HepG2 (cell line): Measurements from ENCODE around the gene MAJIN. TPM values are rescaled to one million over a fixed set of nuclear protein-coding genes. Genes with fewer than 3 reads are reported as not detected.

Experiments
- CTCF ChIP-seq: sonication (generic); formaldehyde crosslinking; IDR thresholded peaks from 2 replicates; pipeline ENCODE4 v1.5.0; 2020; ENCODE audit warnings: mild to moderate bottlenecking, missing genetic modification reagents, moderate library complexity
- FOXA1 ChIP-seq, 2 experiments: fragments of 450-650 bp in 1 of 2; sonication (generic) in 1 of 2; formaldehyde crosslinking in 1 of 2; IDR thresholded peaks; 2 replicates each; pipeline versions ENCODE4 v1.4.0 to v1.6.1; 2016 to 2020; ENCODE audit warnings: missing genetic modification reagents in 1 of 2
- FOXM1 ChIP-seq: sonication (generic); formaldehyde crosslinking; IDR thresholded peaks from 2 replicates; pipeline ENCODE4 v1.5.0; 2020; ENCODE audit warnings: missing genetic modification reagents
- KDM5B ChIP-seq: sonication (generic); formaldehyde crosslinking; IDR thresholded peaks from 2 replicates; pipeline ENCODE4 v1.4.0; 2020; ENCODE audit warnings: missing genetic modification reagents, mild to moderate bottlenecking, borderline replicate concordance
- NBN ChIP-seq: fragments of 450-650 bp; conservative IDR thresholded peaks from 2 replicates; pipeline ENCODE4 v1.6.1; 2017
- RNF2 ChIP-seq: fragments of 450-650 bp; conservative IDR thresholded peaks from 2 replicates; pipeline ENCODE4 v1.6.1; 2016; ENCODE audit warnings: low read depth
- SMC3 ChIP-seq: IDR thresholded peaks from 2 replicates; pipeline ENCODE4 v1.6.1; 2011; ENCODE audit warnings: low read length, improper control_type of control experiment
- STAG1 ChIP-seq: sonication (generic); formaldehyde crosslinking; IDR thresholded peaks from 2 replicates; pipeline ENCODE4 v1.4.0; 2020; ENCODE audit warnings: missing genetic modification reagents
- ZHX1 ChIP-seq: sonication (generic); formaldehyde crosslinking; IDR thresholded peaks from 2 replicates; pipeline ENCODE4 v1.8.1; 2022; ENCODE audit warnings: low read depth, mild to moderate bottlenecking, missing genetic modification reagents
- ZKSCAN1 ChIP-seq: fragments of 150-350 bp; IDR thresholded peaks from 2 replicates; pipeline ENCODE4 v1.6.1; 2014; ENCODE audit warnings: low read length
- ZNF33A ChIP-seq: sonication (generic); formaldehyde crosslinking; IDR thresholded peaks from 2 replicates; pipeline ENCODE4 v1.5.1; 2020; ENCODE audit warnings: missing genetic modification reagents, mild to moderate bottlenecking, moderate library complexity, borderline replicate concordance
- ZSCAN5A ChIP-seq: sonication (generic); formaldehyde crosslinking; IDR thresholded peaks from 2 replicates; pipeline ENCODE4 v1.8.0; 2022; ENCODE audit warnings: mild to moderate bottlenecking, missing genetic modification reagents, borderline replicate concordance
- polyA plus RNA-seq, 8 experiments: library from polyadenylated mRNA; depleted of rRNA in 3 of 8; stranded (reverse) in 7 of 8; unstranded in 1 of 8; fragments of >200 nt; fragmentation: Illumina TruSeq in 4 of 8; extraction: Trizol in 4 of 8; gene quantifications; 2 replicates each; pipeline versions ENCODE4 v1.2.1 to v1.2.3, GENCODE V29; 2011 to 2016; ENCODE audit warnings: low read depth in 4 of 8, missing spikeins in 1 of 8, mixed read lengths in 1 of 8; ENCODE audit not compliant: insufficient read depth in 1 of 8
- total RNA-seq, 5 experiments: library from RNA; depleted of rRNA; stranded (reverse); fragments of >200 nt; fragmentation: Illumina TruSeq; extraction: Trizol; gene quantifications; 2 replicates each; pipeline ENCODE4 v1.2.3, GENCODE V29; 2016; ENCODE audit warnings: low read depth in 1 of 5
- TF ChIP-seq, protein P1 (sequence below): sonication (generic); formaldehyde crosslinking; IDR thresholded peaks from 2 replicates; pipeline ENCODE4 v1.4.0; 2020; ENCODE audit warnings: missing genetic modification reagents, borderline replicate concordance
- TF ChIP-seq, protein P2 (sequence below): sonication (generic); formaldehyde crosslinking; IDR thresholded peaks from 2 replicates; pipeline ENCODE4 v1.4.0; 2020; ENCODE audit warnings: missing genetic modification reagents
- TF ChIP-seq, protein P3 (sequence below): IDR thresholded peaks from 2 replicates; pipeline ENCODE4 v1.6.1; 2016; ENCODE audit warnings: mild to moderate bottlenecking

The MAJIN gene
- total and polyA plus RNA-seq, 2 of the 13 experiments (the other 11 are each of a cell fraction or from before 2014, with no cell fraction given) = not detected

GRCh38 chr11:65016705-65017104 is 44.8 kb upstream of the MAJIN start (continued):
- TF ChIP-seq, protein P1, sequence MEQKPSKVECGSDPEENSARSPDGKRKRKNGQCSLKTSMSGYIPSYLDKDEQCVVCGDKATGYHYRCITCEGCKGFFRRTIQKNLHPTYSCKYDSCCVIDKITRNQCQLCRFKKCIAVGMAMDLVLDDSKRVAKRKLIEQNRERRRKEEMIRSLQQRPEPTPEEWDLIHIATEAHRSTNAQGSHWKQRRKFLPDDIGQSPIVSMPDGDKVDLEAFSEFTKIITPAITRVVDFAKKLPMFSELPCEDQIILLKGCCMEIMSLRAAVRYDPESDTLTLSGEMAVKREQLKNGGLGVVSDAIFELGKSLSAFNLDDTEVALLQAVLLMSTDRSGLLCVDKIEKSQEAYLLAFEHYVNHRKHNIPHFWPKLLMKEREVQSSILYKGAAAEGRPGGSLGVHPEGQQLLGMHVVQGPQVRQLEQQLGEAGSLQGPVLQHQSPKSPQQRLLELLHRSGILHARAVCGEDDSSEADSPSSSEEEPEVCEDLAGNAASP (CRISPR knock-in tag) = 0 out of 2 replicates have a peak, but pooled peaks have one; percentile 32
- no peak for TF ChIP-seq FOXM1 (CRISPR knock-in tag)
- no peak for TF ChIP-seq NBN
- TF ChIP-seq, protein P2, sequence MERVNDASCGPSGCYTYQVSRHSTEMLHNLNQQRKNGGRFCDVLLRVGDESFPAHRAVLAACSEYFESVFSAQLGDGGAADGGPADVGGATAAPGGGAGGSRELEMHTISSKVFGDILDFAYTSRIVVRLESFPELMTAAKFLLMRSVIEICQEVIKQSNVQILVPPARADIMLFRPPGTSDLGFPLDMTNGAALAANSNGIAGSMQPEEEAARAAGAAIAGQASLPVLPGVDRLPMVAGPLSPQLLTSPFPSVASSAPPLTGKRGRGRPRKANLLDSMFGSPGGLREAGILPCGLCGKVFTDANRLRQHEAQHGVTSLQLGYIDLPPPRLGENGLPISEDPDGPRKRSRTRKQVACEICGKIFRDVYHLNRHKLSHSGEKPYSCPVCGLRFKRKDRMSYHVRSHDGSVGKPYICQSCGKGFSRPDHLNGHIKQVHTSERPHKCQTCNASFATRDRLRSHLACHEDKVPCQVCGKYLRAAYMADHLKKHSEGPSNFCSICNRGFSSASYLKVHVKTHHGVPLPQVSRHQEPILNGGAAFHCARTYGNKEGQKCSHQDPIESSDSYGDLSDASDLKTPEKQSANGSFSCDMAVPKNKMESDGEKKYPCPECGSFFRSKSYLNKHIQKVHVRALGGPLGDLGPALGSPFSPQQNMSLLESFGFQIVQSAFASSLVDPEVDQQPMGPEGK (CRISPR knock-in tag) = 0 out of 2 replicates have a peak, but pooled peaks have one; percentile 14
- TF ChIP-seq RNF2 = no peak
- no peak for TF ChIP-seq FOXA1 (IDR thresholded peaks at IDR 0.05)
- no peak for TF ChIP-seq FOXA1 (CRISPR knock-in tag; IDR thresholded peaks at IDR 0.05)
- no peak for TF ChIP-seq ZKSCAN1
- peak; percentile 52 for TF ChIP-seq CTCF (CRISPR knock-in tag)
- TF ChIP-seq SMC3 = peak; percentile 2; the same call in 1 of the 2 replicates
- TF ChIP-seq KDM5B (CRISPR knock-in tag) = 0 out of 2 replicates have a peak, but pooled peaks have one; percentile 16
- TF ChIP-seq, protein P3, sequence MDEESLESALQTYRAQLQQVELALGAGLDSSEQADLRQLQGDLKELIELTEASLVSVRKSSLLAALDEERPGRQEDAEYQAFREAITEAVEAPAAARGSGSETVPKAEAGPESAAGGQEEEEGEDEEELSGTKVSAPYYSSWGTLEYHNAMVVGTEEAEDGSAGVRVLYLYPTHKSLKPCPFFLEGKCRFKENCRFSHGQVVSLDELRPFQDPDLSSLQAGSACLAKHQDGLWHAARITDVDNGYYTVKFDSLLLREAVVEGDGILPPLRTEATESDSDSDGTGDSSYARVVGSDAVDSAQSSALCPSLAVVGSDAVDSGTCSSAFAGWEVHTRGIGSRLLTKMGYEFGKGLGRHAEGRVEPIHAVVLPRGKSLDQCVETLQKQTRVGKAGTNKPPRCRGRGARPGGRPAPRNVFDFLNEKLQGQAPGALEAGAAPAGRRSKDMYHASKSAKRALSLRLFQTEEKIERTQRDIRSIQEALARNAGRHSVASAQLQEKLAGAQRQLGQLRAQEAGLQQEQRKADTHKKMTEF (CRISPR knock-in tag) = no peak
- TF ChIP-seq ZNF33A (CRISPR knock-in tag) = no peak
- TF ChIP-seq ZSCAN5A (CRISPR knock-in tag) = no peak
- TF ChIP-seq ZHX1 (CRISPR knock-in tag) = no peak
- peak; percentile 48; the same call in 1 of the 2 replicates for TF ChIP-seq STAG1 (CRISPR knock-in tag)
